Putamen (tissue), 1 donor: ENCODE measurements around the gene OR51M1.
"Not testable (repeated sequence)": the region's sequence is repeated elsewhere in the genome, so short reads cannot be mapped to it uniquely, and the experiment has no call there.

Source experiments
- DNase-seq: peaks from one replicate; pipeline ENCODE4 v3.0.0-alpha.2; 2016; ENCODE audit warnings: low spot score

OR51M1 gene, protein sequence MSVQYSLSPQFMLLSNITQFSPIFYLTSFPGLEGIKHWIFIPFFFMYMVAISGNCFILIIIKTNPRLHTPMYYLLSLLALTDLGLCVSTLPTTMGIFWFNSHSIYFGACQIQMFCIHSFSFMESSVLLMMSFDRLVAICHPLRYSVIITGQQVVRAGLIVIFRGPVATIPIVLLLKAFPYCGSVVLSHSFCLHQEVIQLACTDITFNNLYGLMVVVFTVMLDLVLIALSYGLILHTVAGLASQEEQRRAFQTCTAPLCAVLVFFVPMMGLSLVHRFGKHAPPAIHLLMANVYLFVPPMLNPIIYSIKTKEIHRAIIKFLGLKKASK

DNA sequence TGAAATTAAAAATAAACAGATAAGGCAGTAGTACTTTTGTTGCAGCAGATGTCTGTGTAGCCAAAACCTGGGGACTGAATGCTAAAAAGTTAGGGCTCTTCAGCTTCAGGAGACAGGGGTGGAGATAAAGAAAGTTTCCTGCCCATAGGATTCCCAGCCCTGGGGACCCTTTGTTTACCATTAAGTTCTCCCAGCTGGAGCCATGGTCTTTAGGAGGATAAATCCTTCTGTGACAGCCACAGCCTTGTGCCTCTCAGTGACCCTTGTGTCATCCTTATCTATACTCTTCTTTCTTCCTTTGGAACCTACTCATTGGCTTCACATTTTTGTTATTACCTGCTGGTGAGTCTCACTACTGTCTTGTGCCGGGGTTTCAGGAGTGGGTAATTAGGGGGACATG is at the start of gene OR51M1:
TSS of gene OR51M1 (plus strand) at position 237 of the 400 bp plus-strand sequence. CDS start 5,587 bp downstream, outside the sequence.
- no peak for DNase-seq

DNA sequence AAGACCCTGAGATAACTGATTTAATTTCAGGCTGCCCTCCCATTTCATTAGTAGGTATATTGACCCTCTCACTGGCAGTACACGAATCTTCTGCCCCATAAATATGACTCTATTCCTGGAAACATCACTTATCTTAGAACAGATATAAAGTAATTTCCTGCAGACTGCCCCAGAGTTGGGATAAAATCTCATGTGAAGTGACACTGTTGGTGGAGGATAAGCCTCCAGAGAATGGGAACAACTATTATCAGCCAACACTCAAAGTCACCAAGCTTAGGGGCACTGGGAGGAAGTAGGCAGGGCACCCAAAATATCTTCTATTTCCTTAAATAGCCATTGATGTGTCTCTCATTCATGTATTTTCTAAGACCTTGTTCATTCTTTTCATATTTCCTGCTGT is 48.4 kb upstream of the OR51M1 start:
- DNase-seq, result no peak

DNA sequence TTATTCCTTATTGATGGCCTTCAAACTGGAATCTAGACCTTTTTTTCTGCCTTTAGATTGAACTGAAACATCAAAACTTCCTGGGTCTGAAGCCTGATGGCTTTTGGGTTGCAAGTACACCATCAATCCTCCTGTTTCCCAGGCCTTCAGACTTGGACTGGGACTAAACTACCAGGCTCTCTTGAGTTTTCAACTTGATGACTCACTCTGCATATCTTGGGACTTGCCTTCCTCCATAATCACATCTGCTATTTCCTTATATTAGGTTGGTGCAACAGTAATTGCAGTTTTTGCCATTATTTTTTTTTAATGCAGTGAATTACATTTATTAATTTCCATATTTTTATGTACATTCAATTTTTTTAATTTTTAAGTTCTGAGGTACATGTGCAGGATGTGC is 47.3 kb upstream of the OR51M1 start:
- DNase-seq, result no peak

DNA sequence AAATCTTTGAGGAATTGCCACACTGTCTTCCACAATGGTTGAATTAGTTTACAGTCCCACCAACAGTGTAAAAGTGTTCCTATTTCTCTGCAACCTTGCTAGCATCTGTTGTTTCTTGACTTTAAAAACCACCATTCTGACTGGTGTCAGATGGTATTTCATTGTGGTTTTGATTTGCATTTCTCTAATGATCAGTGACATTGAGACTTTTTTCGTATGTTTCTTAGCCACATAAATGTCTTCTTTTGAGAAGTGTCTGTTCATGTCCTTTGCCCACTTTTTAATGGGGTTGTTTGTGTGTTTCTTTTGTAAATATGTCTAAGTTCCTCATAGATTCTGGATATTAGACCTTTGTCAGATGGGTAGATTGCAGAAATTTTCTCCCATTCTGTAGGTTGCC is 46.4 kb upstream of the OR51M1 start:
- not testable (repeated sequence) for DNase-seq

DNA sequence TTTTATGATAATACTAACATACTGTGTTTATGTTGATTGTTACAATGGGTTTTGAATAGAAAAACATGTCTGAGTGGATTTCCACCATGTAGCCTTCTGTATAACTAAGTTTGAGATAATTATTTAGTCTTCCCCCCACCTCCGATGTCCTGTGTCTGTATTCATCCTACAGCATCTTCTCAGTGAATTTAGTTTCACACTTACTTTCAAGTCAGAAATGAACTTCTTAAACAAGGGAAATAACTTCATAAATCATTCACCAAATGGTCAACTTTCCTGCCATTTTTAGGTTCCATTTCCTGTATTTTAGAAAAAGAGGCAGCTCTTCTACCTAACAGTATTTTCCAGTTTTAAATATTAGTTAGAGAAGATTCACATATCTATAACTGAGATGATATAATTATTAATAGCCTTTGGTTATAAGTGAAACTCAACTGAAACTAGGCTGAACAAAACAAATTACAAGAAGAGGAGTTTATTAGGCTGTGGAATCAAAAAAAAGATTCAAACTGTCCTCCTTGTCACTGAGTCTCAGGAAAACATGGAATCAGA is 43.8 kb upstream of the OR51M1 start:
- no peak for DNase-seq

DNA sequence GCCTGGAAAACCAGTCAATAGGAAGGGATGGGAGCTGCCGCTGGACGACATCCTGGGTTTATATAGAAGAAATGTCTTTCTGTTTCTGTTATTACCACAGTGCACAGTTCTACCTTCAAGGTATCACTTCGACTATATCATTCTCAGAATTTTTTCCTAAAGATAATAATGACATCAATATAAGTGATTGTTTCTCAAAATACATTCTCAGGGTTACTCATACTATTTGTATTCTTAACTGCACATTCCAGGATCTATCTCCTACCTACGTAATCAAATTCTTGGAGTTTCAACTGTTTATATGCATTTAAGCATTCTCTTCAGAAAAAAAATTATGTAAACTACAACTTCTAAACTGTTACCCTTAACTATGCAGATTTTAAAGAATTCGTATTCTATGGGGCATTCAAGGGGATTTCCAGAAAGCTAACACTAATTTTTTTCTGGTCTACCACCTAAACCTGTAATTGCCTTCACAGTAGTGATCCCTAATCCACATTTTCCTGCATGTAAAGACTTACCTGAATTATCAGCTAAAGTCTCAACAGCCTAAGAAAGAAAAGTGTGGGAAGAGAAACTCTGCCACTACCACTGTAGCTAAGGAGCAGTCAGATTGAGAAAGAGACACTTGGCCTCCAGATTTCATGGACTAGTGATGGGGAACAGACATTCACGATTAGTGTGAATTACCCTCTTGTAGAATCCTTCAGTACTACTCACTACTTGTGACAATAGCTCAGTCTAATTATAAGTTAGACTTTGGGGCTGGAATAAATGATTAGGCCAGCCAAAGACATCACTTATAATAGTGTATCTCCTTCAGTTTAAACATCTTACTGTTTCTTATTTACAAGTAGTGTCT is 39.9 kb upstream of the OR51M1 start, which contains the start of gene OR51B5:
TSS of gene OR51B5 (minus strand) at position 51 of the 862 bp plus-strand sequence. CDS start at position 51, 0 bp downstream.
- DNase-seq, result no peak

DNA sequence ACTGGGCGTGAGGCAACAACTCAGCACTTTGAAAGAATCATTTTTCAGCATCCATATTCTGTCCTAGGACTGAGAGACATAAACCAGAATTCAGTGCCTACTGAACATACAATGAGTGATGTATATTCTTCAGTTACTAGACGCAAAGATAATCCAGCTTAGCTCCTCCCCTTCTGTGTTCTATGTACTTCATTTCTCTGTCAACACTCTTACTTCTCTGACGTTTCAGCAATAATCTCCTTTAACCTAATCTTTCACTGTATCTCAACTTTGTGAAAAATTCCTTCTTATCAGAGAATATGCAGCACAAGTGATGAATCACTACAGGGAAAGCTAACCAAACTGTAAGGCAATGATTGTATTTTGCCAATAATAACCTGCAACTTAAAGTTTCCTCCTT is 37.8 kb upstream of the OR51M1 start:
- no peak for DNase-seq

DNA sequence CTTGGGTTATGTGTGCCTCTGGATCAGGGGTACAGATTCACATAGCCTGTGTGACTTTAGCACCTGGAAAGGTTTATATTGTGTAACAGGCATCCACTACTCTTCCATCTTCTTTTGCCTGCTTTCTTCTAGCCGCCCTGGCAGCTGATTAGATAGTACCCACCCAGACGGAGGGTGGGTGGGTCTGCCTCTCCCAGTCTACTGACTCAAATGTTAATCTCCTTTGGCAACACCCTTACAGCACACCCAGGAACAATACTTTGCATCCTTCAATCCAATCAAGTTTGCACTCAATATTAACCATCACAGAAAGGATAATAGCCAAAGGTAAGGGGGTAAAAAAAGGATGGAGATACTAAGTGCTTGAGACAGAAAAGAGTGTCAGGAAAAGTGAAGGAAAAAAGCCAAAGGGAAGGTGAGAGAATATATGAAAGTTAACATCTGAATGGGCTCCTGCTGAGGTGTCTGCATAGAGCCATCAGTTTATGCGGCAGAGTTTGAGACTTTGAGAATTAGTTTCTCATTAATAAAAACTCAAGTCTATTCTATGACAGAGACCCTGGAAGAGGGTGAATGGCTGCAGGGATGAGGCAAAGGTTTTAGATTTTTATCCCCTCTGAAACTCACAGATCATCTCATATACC is 34.9 kb upstream of the OR51M1 start:
- no peak for DNase-seq

DNA sequence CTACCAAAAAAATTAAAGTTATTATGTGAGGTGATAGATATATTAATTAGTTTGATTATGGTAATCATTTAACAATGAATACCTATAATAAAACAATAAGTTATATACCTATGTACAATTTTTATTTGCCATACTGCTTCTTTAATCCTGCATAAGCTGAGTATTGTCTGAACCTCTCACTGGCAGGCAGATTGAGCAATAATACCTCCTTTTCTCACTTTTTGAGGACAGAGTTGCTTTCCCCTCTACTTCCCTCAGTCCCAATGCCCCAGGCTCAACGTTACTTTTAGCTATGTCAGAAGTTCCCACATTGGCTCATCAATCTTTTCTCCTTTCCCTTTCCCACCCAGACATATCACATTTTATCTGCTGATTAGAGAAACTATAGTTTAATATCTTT is 34.1 kb upstream of the OR51M1 start:
- no peak for DNase-seq

DNA sequence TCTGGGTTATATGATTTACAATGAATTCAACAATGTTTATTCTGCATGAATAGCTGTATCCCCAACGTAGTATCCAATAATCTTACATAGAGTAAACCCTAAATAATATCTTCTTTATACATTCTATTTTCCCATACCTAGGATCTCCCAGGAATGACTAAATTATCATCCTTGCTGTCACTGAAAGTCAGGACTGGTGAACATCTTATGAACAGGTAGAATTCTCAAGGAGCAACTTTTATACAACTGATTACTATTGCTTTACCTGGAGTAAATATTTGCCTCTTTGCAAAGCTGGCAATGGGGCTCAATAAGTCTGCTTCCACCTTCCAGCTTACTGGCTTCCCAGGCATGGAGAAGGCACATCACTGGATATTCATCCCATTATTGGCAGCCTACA is 32.4 kb upstream of the OR51M1 start, which contains the start of gene OR51B6:
TSS of gene OR51B6 (plus strand) at position 301 of the 400 bp plus-strand sequence. CDS start at position 301, 0 bp downstream.
- DNase-seq, result no peak

DNA sequence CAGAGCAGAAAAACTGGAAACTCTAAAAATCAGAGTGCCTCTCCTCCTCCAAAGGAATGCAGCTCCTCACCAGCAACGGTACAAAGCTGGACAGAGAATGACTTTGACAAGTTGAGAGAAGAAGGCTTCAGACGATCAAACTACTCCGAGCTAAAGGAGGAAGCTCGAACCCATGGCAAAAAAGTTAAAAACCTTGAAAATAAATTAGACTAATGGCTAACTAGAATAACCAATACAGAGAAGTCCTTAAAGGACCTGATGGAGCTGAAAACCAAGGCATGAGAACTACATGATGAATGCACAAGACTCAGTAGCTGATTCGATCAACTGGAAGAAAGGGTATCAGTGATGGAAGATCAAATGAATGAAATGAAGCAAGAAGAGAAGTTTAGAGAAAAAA is 27.6 kb upstream of the OR51M1 start:
- not testable (repeated sequence) for DNase-seq

DNA sequence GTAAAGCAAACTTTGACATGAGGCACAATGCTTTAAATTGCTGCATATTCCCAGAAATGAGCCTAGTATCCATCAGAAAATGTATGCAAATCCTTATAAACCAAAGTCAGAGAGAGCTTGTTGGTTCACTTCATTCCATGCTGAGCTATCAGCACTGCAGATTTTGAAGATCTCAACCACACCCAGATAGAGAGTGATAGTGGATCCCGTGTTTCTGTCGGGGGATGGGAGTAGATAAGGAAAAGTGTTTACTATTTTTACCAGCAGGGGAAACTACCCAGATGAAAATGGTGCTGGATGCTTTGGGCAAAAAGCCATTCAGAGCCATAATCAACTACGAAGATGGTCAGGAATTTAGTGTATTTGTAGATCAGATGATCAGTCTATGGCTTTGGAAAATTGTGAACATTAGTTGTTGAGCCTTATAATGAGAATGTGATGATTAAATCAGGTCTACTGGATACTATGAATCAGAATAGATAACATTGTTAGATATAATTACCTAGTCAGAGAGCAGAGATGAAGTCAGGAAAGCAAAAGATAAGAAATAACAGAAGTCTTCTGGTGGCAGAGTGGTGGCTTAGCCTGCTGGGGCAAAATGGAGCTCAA is 21.5 kb upstream of the OR51M1 start:
- no peak for DNase-seq

DNA sequence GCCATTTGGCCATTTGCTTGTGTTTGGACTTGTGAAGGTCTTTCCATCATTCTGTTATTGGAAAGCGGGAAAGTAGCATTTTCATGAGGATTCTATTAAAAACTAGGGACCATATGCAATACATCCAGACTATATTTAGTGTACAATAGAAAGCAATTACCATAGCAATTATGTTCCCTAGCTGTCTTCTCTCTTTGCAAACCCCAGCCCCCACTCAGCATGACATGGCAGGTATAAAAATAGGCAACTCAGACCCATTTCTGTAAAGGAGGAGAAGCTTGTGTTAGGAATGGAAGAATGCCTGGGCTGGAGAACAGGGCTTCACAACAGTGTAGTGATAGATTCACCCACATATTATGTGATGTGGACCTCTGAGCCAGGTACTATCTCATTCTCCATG is 19.9 kb upstream of the OR51M1 start:
- no peak for DNase-seq

DNA sequence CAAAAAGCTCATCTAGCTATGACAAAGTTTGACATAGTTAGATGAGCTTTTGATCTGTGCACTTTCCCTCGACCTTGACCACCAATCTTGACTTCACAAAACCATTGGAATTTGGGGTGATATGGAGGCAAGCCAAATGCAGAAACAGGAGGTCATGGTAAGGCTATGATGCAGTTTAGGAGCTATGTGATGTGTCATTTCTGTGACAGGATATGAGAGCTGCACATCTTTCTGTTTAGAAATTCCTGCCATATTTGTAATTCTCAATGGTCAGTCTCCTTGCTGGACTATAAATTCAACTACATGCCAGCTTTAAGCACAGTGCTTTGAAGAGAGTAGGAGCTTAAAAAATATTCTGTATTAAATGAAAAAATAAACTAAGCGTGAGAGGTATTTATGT is 19.4 kb upstream of the OR51M1 start:
- no peak for DNase-seq

DNA sequence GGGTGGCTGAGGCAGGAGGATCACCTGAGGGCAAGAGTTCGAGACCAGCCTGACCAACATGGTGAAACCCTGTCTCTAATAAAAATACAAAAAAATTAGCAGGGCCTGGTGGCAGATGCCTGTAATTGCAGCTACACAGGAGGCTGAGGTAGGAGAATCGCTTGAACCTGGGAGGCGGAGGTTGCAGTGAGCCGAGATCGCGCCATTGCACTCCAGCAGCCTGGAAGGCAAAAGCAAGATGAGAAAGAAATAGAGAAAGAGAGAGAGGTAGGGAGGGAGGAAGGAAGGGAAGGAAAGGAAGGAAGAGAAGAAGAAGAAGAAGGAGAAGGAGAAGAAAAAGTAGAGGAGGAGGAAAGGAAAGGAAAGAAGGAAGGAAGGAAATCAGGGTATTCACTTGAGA is 17.2 kb upstream of the OR51M1 start:
- not testable (repeated sequence) for DNase-seq

DNA sequence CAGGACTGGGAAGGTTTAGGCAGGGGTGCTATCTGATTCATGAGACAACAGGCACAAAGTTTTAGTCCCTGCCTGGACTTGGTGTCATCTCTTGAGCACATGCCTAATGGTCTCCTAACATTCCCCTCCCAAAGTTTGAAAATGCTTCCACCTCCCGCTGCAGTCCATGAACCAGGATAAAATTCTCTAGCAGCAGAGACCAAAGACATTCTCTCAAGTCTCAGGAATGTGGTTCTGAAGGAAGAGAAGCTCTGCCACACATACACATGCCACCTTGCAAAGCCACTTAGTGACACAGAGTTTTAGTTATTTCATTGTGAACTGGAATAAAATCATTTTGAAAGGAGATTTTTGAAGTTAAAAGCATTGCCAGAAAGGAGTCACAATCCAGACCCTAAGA is 16.8 kb upstream of the OR51M1 start:
- no peak for DNase-seq

DNA sequence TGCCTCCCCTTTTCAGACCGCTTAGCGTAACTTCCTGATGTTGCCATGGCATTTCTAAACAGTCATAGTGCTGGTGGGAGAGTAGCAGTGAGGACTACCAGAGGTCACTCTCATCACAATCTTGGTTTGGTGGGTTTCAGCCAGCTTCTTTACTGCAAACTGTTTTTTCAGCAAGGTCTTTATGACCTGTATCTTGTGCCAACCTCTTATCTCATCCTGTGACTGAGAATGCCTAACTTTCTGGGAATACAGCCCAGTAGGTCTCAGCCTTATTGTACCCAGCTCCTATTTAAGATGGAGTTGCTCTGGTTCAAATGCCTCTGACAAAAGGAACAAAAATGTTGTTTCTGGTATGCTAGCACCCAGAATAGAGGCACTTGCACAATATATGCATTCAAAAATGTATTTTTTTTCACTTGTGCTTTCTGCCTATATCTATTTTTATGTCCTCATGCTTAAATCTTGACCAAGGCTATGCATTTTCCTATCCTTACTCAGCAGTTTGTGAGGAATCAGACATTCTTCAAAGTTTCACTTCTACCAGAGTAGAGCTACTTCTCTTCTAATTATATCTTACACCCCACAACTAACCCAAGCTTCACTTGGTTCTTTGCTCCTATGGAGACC is 16.1 kb upstream of the OR51M1 start:
- DNase-seq, result no peak

DNA sequence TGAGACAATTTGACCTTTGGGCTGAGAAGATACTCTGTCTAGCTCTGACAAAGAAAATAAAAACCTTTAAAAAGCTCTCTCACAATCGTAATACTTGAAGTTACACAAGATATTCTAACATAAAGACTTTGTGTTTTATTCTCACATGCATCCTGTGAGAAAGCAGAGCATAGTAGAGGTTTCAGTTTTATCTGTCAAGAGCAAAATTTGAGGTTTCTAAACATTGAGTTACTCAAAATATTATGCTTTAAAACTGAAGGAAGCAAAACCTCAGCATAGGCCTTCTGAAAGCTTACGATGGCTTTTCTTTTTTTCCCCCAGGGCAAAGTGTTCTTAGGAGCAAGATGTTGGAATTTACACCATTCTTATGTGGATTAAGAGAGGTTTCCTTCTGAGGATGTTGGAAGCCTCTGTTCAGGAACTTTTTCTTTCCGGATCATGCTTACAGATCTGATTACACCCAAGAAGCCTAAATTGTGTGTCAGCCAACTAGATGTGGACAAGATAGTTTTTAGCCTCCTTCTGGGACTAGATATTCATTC is 15.0 kb upstream of the OR51M1 start:
- DNase-seq, result no peak

DNA sequence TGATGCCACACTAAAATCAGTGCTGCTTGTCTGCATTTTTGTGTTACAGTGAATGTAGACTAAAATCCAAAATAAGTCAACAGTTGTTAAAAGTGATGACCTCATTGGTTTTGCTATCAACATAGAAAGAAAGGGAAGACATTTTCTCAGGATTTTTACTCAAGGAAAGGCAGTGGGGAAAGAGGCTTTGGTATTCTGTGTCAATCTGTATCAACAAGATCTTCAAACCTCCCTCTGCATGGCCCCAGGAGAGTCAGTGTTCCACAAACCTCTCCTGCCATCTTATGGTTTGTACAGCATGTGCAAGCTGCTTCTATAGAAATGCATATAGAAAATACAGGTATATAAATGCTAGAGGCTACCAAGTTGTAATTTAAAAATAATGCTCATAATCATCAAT is 13.8 kb upstream of the OR51M1 start:
- no peak for DNase-seq

DNA sequence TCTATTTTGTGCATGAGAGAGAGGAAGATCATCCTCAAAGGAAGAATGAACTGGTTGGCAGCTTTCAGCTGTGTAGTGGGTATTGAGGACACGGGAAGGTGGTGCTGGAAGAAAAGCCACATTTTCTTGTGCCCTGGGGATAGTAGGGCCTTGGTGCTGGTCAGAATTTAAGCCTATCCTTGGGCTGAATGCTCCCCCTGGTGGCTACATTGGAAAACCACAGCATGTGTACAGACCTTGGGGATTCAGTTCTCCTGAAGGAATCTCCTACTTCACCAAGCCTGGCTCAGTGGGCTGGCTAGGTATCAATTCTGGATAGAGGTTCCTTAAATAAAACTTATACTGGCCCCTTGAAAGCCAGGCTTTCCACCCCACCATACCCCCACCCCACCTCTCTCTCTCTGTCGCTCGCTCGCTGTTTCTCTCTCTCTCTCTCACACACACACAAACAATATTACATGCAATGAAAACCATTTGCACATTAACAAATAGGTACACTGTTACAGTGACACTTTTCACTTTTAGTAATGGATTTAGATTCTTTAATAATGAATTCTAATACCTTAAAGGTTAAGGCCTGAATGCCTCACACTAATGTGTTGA is 2.8 kb upstream of the OR51M1 start:
- DNase-seq, result peak; percentile 11

DNA sequence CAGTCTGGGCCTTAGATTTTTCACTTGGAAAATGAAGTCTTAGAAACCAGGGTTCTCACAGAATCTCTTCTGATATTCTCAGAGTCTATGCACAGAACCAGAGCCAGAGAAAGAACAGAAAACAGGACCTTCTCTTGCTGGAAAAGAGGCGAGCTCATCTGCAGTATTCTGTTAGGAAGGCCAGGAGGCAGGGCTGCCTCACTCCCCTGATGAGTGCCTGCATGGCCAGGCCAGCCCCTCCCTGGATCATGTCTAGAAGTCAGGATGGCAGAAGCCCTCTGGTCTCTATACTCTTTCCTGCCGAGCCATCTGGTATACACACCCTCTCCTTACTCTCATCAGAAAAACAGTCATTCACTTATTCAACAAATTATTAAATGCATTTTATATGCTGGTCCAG is 723 bp downstream of the OR51M1 start:
- no peak for DNase-seq
